Nephron (organoid): ENCODE data around the gene TUBB3.
"Not testable (repeated sequence)": the region's sequence is repeated elsewhere in the genome, so short reads cannot be mapped to it uniquely, and the experiment has no call there.

Source experiments
- H3K27ac Mint-ChIP-seq, 3 experiments: 2 replicates each; pipeline ENCODE4 v1.8.0; 2020; ENCODE audit warnings: mixed read lengths in 3 of 3, mild to moderate bottlenecking in 2 of 3, moderate library complexity in 1 of 3
- H3K27me3 Mint-ChIP-seq: 2 replicates; pipeline ENCODE4 v1.8.0; 2021; ENCODE audit warnings: low read depth, mild to moderate bottlenecking, moderate library complexity, mixed read lengths
- H3K36me3 Mint-ChIP-seq: 2 replicates; pipeline ENCODE4 v1.8.0; 2020; ENCODE audit warnings: low read depth, mixed read lengths
- H3K4me1 Mint-ChIP-seq: 2 replicates; pipeline ENCODE4 v1.8.0; 2020; ENCODE audit warnings: mixed read lengths
- H3K4me3 Mint-ChIP-seq, 3 experiments: 2 replicates each; pipeline ENCODE4 v1.8.0; 2020; ENCODE audit warnings: mild to moderate bottlenecking in 3 of 3, mixed read lengths in 3 of 3, moderate library complexity in 2 of 3
- H3K9me3 Mint-ChIP-seq: 2 replicates; pipeline ENCODE4 v1.8.0; 2020; ENCODE audit warnings: mixed read lengths
- TF ChIP-seq, protein P1 (sequence below), 3 experiments: fragments of 200-600 bp; sonication (generic); IDR thresholded peaks; one replicate each; pipeline ENCODE4 v1.5.0; 2021; ENCODE audit warnings: antibody characterized with exemption in 3 of 3; ENCODE audit not compliant: unreplicated experiment in 3 of 3

Gene TUBB3

GRCh38 chr16:89931964-89932363, 8.8 kb downstream of the TUBB3 start:
- Mint-ChIP-seq H3K36me3 (peaks cover 27% of the 10 kb centered on the region), H3K9me3 (no peaks in the 10 kb centered on the region), H3K27ac (no peak overlapping the region), H3K4me1 (no peaks in the 10 kb centered on the region), H3K4me3 (no peak overlapping the region), H3K27me3 (peaks cover 7% of the 10 kb centered on the region)
- TF ChIP-seq, protein P1, sequence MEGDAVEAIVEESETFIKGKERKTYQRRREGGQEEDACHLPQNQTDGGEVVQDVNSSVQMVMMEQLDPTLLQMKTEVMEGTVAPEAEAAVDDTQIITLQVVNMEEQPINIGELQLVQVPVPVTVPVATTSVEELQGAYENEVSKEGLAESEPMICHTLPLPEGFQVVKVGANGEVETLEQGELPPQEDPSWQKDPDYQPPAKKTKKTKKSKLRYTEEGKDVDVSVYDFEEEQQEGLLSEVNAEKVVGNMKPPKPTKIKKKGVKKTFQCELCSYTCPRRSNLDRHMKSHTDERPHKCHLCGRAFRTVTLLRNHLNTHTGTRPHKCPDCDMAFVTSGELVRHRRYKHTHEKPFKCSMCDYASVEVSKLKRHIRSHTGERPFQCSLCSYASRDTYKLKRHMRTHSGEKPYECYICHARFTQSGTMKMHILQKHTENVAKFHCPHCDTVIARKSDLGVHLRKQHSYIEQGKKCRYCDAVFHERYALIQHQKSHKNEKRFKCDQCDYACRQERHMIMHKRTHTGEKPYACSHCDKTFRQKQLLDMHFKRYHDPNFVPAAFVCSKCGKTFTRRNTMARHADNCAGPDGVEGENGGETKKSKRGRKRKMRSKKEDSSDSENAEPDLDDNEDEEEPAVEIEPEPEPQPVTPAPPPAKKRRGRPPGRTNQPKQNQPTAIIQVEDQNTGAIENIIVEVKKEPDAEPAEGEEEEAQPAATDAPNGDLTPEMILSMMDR (IDR thresholded peaks at IDR 0.05; ENCODE audit: unreplicated experiment in 3 of 3), result no peak

GRCh38 chr16:89934019-89934418, 10.9 kb downstream of the TUBB3 start:
- not testable (repeated sequence) for H3K4me3 Mint-ChIP-seq, H3K27ac Mint-ChIP-seq, H3K9me3 Mint-ChIP-seq, H3K4me1 Mint-ChIP-seq, H3K27me3 Mint-ChIP-seq
- peaks cover 27% of the 10 kb centered on the region for H3K36me3 Mint-ChIP-seq

DNA sequence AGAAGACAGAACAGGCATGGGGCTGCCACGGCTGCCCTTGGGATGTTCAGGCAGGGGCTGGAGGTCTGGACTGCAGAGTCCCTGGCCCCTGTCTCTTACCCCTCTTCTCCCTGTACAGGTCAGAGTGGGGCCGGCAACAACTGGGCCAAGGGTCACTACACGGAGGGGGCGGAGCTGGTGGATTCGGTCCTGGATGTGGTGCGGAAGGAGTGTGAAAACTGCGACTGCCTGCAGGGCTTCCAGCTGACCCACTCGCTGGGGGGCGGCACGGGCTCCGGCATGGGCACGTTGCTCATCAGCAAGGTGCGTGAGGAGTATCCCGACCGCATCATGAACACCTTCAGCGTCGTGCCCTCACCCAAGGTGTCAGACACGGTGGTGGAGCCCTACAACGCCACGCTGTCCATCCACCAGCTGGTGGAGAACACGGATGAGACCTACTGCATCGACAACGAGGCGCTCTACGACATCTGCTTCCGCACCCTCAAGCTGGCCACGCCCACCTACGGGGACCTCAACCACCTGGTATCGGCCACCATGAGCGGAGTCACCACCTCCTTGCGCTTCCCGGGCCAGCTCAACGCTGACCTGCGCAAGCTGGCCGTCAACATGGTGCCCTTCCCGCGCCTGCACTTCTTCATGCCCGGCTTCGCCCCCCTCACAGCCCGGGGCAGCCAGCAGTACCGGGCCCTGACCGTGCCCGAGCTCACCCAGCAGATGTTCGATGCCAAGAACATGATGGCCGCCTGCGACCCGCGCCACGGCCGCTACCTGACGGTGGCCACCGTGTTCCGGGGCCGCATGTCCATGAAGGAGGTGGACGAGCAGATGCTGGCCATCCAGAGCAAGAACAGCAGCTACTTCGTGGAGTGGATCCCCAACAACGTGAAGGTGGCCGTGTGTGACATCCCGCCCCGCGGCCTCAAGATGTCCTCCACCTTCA, 11.7 kb downstream of the TUBB3 start:
- Mint-ChIP-seq H3K9me3 (no peaks in the 10 kb centered on the region), H3K4me1 (no peaks in the 10 kb centered on the region), H3K36me3 (peaks cover 25% of the 10 kb centered on the region), H3K27ac (no peak overlapping the region), H3K4me3 (no peak overlapping the region), H3K27me3 (peaks cover 3% of the 10 kb centered on the region)
- TF ChIP-seq, protein P1 (IDR thresholded peaks at IDR 0.05; ENCODE audit: unreplicated experiment in 3 of 3), result no peak

GRCh38 chr16:89935620-89936019, 12.5 kb downstream of the TUBB3 start:
- H3K36me3 Mint-ChIP-seq, result peaks cover 23% of the 10 kb centered on the region
- not testable (repeated sequence) for H3K27me3 Mint-ChIP-seq

GRCh38 chr16:89936034-89936433, 12.9 kb downstream of the TUBB3 start:
- peaks cover 22% of the 10 kb centered on the region for H3K36me3 Mint-ChIP-seq
- no peak overlapping the region for H3K27ac Mint-ChIP-seq
- H3K4me1 Mint-ChIP-seq, result no peaks in the 10 kb centered on the region
- TF ChIP-seq, protein P1 (IDR thresholded peaks at IDR 0.05; ENCODE audit: unreplicated experiment in 3 of 3), result no peak
- no peaks in the 10 kb centered on the region for H3K9me3 Mint-ChIP-seq
- H3K27me3 Mint-ChIP-seq, result peaks cover 3% of the 10 kb centered on the region
- no peak overlapping the region for H3K4me3 Mint-ChIP-seq

More at GRCh38 chr16:89935620-89936019, 12.5 kb downstream of the TUBB3 start:
- not testable (repeated sequence) for H3K4me1 Mint-ChIP-seq, H3K27ac Mint-ChIP-seq, H3K4me3 Mint-ChIP-seq, H3K9me3 Mint-ChIP-seq

DNA sequence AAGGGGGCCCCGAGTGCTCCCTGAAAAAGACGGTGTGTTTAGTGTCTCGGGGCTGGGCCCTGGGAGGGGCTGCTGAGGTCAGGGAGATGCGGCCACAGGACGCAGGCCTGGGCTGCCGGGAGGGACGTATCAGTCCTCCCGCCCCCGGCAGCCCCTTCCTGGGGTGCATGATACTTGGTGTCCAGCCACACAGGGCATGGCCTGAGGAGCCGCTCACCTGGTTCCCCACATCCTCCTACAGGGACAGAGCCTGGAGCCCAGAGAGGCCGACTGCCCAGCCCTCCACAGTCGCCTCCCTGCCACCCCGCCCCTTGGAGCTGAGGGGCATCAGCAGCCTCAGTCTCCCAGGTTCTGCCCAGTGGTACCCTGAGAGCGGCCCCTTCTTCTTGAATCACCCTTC, 13.4 kb downstream of the TUBB3 start:
- TF ChIP-seq, protein P1 (IDR thresholded peaks at IDR 0.05; ENCODE audit: unreplicated experiment in 3 of 3), result no peak
- peaks cover 17% of the 10 kb centered on the region for H3K36me3 Mint-ChIP-seq

DNA sequence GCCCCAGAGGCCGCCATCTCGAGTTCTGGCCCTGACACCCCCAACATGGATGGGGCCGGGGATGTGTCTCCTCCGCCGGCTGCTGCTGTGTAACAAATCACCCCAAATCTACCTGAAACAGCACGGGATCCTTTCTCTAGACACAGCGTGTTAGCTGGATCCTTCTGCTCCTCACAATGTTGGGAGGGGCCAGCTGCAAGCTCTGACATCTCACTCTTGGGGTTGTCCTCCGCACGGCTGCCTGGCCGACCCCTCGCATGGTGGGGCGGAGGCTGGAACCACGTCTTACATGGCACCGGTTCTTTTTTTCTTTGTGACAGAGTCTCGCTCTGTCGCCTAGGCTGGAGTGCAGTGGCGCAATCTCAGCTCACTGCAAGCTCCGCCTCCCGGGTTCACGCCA, 13.8 kb downstream of the TUBB3 start:
- no peaks in the 10 kb centered on the region for H3K4me1 Mint-ChIP-seq
- H3K4me3 Mint-ChIP-seq, result no peak overlapping the region
- peaks cover 16% of the 10 kb centered on the region for H3K36me3 Mint-ChIP-seq
- H3K27me3 Mint-ChIP-seq, result no peaks in the 10 kb centered on the region
- no peaks in the 10 kb centered on the region for H3K9me3 Mint-ChIP-seq
- TF ChIP-seq, protein P1 (IDR thresholded peaks at IDR 0.05; ENCODE audit: unreplicated experiment in 3 of 3), result no peak
- H3K27ac Mint-ChIP-seq, result no peak overlapping the region

More for the DNA sequence above, 13.4 kb downstream of the TUBB3 start:
- H3K27ac Mint-ChIP-seq, result no peak overlapping the region
- no peak overlapping the region for H3K4me3 Mint-ChIP-seq
- no peaks in the 10 kb centered on the region for H3K9me3 Mint-ChIP-seq
- H3K4me1 Mint-ChIP-seq, result no peaks in the 10 kb centered on the region
- no peaks in the 10 kb centered on the region for H3K27me3 Mint-ChIP-seq
